Natural killer cell (primary cell): ENCODE measurements around the gene EEPD1. TPM values are rescaled to one million over a fixed set of nuclear protein-coding genes. Genes with fewer than 3 reads are reported as not detected.
A peak's percentile ranks its signal among the peaks of the same experiment; 100 is the strongest.
"Not testable (repeated sequence)": the region's sequence is repeated elsewhere in the genome, so short reads cannot be mapped to it uniquely, and the experiment has no call there.

Source experiments
- ATAC-seq, 3 donors: fragments of 150-1000 bp in 2 of 3; fragments of 200-7000 bp in 1 of 3; cut with Tn5 transposase; 1 replicate in 1 of 3; 2 replicates in 2 of 3; pipeline ENCODE4 v1.10.0; 2021; ENCODE audit warnings: mild to moderate bottlenecking in 2 of 3, moderate library complexity in 2 of 3
- DNase-seq, 2 donors: peaks; one replicate each; pipeline versions ENCODE4 v3.0.0 to v3.0.0-alpha.2; 2013 to 2021; ENCODE audit warnings: mixed read lengths in 1 of 2
- H3K27ac ChIP-seq: one replicate; pipeline ENCODE4 v1.5.1; 2013; ENCODE audit warnings: mild to moderate bottlenecking, low read length
- H3K27me3 ChIP-seq: one replicate; pipeline ENCODE4 v1.6.1; 2013; ENCODE audit warnings: low read length; ENCODE audit not compliant: control insufficient read depth, insufficient read depth
- H3K36me3 ChIP-seq: one replicate; pipeline ENCODE4 v1.6.1; 2013; ENCODE audit warnings: low read length; ENCODE audit not compliant: control insufficient read depth, insufficient read depth
- H3K4me1 ChIP-seq: one replicate; pipeline ENCODE4 v1.6.1; 2013; ENCODE audit warnings: low read length; ENCODE audit not compliant: control insufficient read depth, insufficient read depth
- H3K4me3 ChIP-seq: one replicate; pipeline ENCODE4 v1.5.1; 2013; ENCODE audit warnings: low read length
- H3K9me3 ChIP-seq: one replicate; pipeline ENCODE4 v1.6.1; 2013; ENCODE audit warnings: low read length; ENCODE audit not compliant: control insufficient read depth, insufficient read depth
- H3K27ac Mint-ChIP-seq, 2 donors: one replicate each; pipeline ENCODE4 v1.8.0; 2022; ENCODE audit warnings: mild to moderate bottlenecking in 2 of 2, mixed read lengths in 2 of 2, moderate library complexity in 1 of 2
- H3K27me3 Mint-ChIP-seq, 2 donors: one replicate each; pipeline ENCODE4 v1.8.0; 2022; ENCODE audit warnings: low read depth in 2 of 2, mixed read lengths in 2 of 2
- H3K36me3 Mint-ChIP-seq: one replicate; pipeline ENCODE4 v1.8.0; 2022; ENCODE audit warnings: mixed read lengths
- H3K4me1 Mint-ChIP-seq, 2 donors: one replicate each; pipeline ENCODE4 v1.8.0; 2022; ENCODE audit warnings: mixed read lengths in 2 of 2
- H3K4me3 Mint-ChIP-seq: one replicate; pipeline ENCODE4 v1.8.0; 2022; ENCODE audit warnings: mild to moderate bottlenecking, moderate library complexity, mixed read lengths
- H3K9me3 Mint-ChIP-seq, 2 donors: one replicate each; pipeline ENCODE4 v1.8.0; 2022; ENCODE audit warnings: mixed read lengths in 2 of 2
- WGBS: methylation state at CpG from one replicate; pipeline ENCODE4 v1.1.7; 2013; ENCODE audit warnings: missing lambda C conversion rate; ENCODE audit not compliant: insufficient coverage; 5-methylcytosine and 5-hydroxymethylcytosine counted together
- intact Hi-C: fragments of 100-400 bp; cut with micrococcal nuclease; formaldehyde crosslinking; loops from one replicate; pipeline ENCODE4 v1.14.2; 2022
- total RNA-seq, 4 donors: library from RNA; stranded (reverse); fragments of 120-200 nt in 1 of 4; gene quantifications; one replicate each; pipeline versions ENCODE4 v1.2.3 to v1.2.4, GENCODE V29; 2013 to 2022
- TF ChIP-seq, protein P1 (sequence below): fragments of 200-600 bp; IDR thresholded peaks from one replicate; pipeline ENCODE4 v1.8.0; 2022; ENCODE audit warnings: antibody characterized with exemption

Gene EEPD1
- total RNA-seq, 3 donors from 2014 or later (not counting 1 experiment from before 2014, with no cell fraction given): 0.45 to 4.9 (median 1.4) TPM

DNA sequence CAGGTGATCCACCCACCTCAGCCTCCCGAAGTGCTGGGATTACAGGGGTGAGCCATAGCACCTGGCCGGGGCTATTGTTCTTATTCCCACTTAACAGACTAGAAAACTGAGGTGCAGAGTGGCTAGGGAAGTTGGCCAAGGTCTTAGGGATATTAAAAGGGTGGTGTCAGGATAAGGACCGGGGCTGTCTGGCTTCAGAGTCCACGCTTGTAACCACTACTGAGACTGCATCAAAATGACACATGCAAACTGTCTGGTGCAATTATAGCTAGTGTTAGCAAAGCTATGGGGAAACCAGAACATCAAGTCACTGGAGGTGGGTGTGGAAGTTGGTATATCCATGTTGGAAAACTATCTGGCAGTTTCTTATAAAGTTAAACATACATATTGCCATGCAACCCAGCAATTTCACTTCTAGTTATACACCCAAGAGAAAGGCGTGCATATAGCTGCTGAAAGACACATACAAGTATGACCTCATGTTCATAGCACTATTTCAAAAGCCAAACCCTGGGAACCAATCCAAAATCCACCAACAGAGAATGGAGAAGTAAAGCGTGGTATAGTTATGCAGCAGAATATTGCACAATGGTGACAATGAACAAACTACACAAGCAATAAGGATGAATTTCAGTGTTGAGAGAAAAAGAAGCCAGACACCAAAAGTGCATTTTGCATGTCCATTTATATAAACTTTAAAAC is 33.9 kb upstream of the EEPD1 start:
- no peaks in the 10 kb centered on the region for H3K4me1 Mint-ChIP-seq
- TF ChIP-seq, protein P1, sequence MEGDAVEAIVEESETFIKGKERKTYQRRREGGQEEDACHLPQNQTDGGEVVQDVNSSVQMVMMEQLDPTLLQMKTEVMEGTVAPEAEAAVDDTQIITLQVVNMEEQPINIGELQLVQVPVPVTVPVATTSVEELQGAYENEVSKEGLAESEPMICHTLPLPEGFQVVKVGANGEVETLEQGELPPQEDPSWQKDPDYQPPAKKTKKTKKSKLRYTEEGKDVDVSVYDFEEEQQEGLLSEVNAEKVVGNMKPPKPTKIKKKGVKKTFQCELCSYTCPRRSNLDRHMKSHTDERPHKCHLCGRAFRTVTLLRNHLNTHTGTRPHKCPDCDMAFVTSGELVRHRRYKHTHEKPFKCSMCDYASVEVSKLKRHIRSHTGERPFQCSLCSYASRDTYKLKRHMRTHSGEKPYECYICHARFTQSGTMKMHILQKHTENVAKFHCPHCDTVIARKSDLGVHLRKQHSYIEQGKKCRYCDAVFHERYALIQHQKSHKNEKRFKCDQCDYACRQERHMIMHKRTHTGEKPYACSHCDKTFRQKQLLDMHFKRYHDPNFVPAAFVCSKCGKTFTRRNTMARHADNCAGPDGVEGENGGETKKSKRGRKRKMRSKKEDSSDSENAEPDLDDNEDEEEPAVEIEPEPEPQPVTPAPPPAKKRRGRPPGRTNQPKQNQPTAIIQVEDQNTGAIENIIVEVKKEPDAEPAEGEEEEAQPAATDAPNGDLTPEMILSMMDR: no peak
- peaks cover 6% of the 10 kb centered on the region for H3K36me3 Mint-ChIP-seq
- peak in 1 of 3 donors; percentile 70 for ATAC-seq
- H3K4me3 Mint-ChIP-seq: no peak overlapping the region
- WGBS: 94% methylated on average over 4 of the region's 6 CpGs
- H3K9me3 ChIP-seq: no peaks in the 10 kb centered on the region
- H3K4me3 ChIP-seq: no peak overlapping the region
- H3K27me3 ChIP-seq: no peaks in the 10 kb centered on the region
- intact Hi-C loops: no loop called here
- H3K9me3 Mint-ChIP-seq: peaks cover 2 to 5% of the 10 kb centered on the region in 2 donors
- H3K36me3 ChIP-seq: no peaks in the 10 kb centered on the region
- no peak overlapping the region for H3K27ac ChIP-seq
- no peak for DNase-seq
- H3K4me1 ChIP-seq: peaks cover 3% of the 10 kb centered on the region
- peaks cover 23 to 48% of the 10 kb centered on the region in 2 donors for H3K27me3 Mint-ChIP-seq
- no peak overlapping the region for H3K27ac Mint-ChIP-seq

DNA sequence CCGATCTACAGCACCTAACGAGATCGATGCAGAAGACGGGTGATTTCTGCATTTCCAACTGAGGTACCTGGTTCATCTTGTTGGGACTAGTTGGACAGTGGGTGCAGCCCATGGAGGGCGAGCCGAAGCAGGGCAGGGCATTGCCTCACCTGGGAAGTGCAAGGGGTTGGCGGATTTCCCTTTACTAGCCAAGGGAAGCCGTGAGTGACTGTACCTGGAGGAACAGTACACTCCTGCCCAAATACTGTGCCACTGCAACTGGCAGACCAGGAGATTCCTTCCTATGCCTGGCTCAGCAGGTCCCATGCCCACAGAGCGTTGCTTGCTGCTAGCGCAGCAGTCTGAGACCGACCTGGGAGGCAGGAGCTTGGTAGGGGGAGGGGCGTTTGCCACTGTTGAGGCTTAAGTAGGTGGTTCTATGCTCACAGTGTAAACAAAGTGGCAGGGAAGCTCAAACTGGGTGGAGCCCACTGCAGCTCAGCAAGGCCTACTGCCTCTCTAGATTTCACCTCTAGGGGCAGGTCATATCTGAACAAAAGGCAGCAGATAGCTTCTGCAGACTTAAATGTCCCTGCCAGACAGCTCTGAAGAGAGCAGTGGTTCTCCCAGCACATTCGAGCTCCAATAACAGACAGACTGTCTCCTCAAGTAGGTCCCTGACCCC is 32.9 kb upstream of the EEPD1 start:
- not testable (repeated sequence) for H3K27ac ChIP-seq, ATAC-seq

DNA sequence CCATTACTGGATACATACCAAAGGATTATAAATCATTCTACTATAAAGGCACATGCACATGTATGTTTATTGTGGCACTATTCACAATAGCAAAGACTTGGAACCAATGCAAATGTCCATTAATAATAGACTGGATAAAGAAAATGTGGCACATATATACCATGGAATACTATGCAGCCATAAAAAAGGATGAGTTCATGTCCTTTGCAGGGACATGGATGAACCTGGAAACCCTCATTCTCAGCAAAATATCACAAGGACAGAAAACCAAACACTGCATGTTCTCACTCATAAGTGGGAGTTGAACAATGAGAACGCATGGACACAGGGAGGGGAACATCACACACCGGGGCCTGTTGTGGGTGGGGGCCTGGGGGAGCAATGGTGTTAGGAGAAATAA is 27.4 kb upstream of the EEPD1 start:
- 100% methylated on average over 2 of the region's 2 CpGs for WGBS
- intact Hi-C loops: loop anchor here (1.0 kb wide), 1 partner anchor 166 kb away; no protein-coding TSS in a partner anchor

More for the DNA sequence above, 32.9 kb upstream of the EEPD1 start:
- peaks cover 23 to 53% of the 10 kb centered on the region in 2 donors for H3K27me3 Mint-ChIP-seq
- H3K9me3 Mint-ChIP-seq, H3K4me3 ChIP-seq, H3K36me3 Mint-ChIP-seq, H3K36me3 ChIP-seq, intact Hi-C loops, H3K4me1 ChIP-seq, H3K27me3 ChIP-seq, H3K9me3 ChIP-seq, H3K4me1 Mint-ChIP-seq, H3K27ac Mint-ChIP-seq, H3K4me3 Mint-ChIP-seq: not testable (repeated sequence)
- DNase-seq: peak in 1 of 2 donors; percentile 12
- WGBS: 92% methylated on average over 13 of the region's 13 CpGs

DNA sequence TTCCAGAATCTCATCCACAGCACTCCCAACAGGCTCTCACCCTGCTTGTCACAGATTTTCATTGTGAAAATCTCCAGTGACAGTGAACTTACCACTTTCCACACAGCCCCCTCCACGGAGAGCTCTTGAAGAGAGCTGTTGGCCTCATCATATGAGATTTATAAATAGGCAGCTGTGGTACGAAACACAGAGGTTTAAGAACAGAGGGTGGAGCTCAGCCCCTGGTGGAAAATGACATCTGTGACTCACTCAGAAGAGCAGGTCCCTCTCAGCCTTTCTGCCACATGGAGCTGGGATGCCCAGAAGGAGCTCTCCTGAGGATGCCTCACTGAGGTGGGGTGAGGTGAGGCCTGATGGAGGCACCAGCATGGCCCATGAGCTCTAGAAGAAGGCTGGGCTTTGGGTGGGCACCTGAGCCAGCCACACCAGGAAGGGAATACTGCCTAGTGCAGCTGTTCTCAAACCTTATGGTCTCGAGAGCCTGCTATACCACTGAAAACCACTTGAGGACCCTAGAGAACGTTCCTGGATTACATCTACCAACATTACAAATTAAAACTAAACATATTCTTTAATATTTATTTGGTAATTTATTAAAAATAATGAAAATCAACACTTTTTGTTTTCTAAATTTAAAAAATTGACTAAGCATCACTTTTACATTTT is 25.8 kb upstream of the EEPD1 start:
- Histone ChIP-seq H3K36me3 (no peaks in the 10 kb centered on the region), H3K4me3 (no peak overlapping the region), H3K4me1 (no peaks in the 10 kb centered on the region), H3K27me3 (no peaks in the 10 kb centered on the region), H3K9me3 (no peaks in the 10 kb centered on the region), H3K27ac (no peak overlapping the region)
- Mint-ChIP-seq H3K4me3 (no peak overlapping the region), H3K27me3 (peaks cover 12 to 22% of the 10 kb centered on the region in 2 donors), H3K27ac (no peak overlapping the region), H3K36me3 (peaks cover 6% of the 10 kb centered on the region), H3K4me1 (no peaks in the 10 kb centered on the region), H3K9me3 (peaks cover 0 to 5% of the 10 kb centered on the region in 2 donors)
- no peak for ATAC-seq
- intact Hi-C loops: no loop called here
- 62% methylated on average over 3 of the region's 4 CpGs for WGBS
- TF ChIP-seq, protein P1: no peak
- no peak for DNase-seq

More for the DNA sequence above, 27.4 kb upstream of the EEPD1 start:
- H3K36me3 Mint-ChIP-seq, DNase-seq, H3K27ac Mint-ChIP-seq, H3K27ac ChIP-seq, H3K4me3 ChIP-seq, H3K4me3 Mint-ChIP-seq, H3K4me1 ChIP-seq, ATAC-seq, H3K9me3 Mint-ChIP-seq, H3K9me3 ChIP-seq, H3K36me3 ChIP-seq, H3K27me3 ChIP-seq, H3K4me1 Mint-ChIP-seq: not testable (repeated sequence)
- H3K27me3 Mint-ChIP-seq: peaks cover 14 to 35% of the 10 kb centered on the region in 2 donors
